ENCODE results near the gene ARHGEF4.

- peak; percentile 81 for TF ChIP-seq CTCF (conservative IDR thresholded peaks at IDR 0.05)
- TF ChIP-seq EZH2 (IDR thresholded peaks at IDR 0.05; ENCODE audit: low read depth): no peak
Observed at GRCh38 chr2:130797493-130798435, 39.0 kb upstream of the ARHGEF4 start.
